Measurements from ENCODE around the gene ADAM17. TPM values are rescaled to one million over a fixed set of nuclear protein-coding genes. Genes with fewer than 3 reads are reported as not detected.
"Not testable (repeated sequence)": the region's sequence is repeated elsewhere in the genome, so short reads cannot be mapped to it uniquely, and the experiment has no call there.

The ADAM17 gene
- total RNA-seq, 2 donors from 2014 or later: 27.2 to 34.0 TPM

- DNase-seq: no peak
- Mint-ChIP-seq H3K27me3 (no peaks in the 10 kb centered on the region), H3K4me1 (peaks cover 49% of the 10 kb centered on the region), H3K36me3 (ENCODE audit: low read depth) (peaks cover 7% of the 10 kb centered on the region), H3K4me3 (peak overlapping the region; percentile 82), H3K27ac (peak overlapping the region; percentile 99)
- peak; percentile 12 for ATAC-seq
- H3K9me3 ChIP-seq (ENCODE audit: control insufficient read depth, low read length, poor library complexity, severe bottlenecking): no peaks in the 10 kb centered on the region
Measured at GRCh38 chr2:9552219-9553178, 3.1 kb downstream of the ADAM17 start.

- not testable (repeated sequence) for H3K36me3 Mint-ChIP-seq (ENCODE audit: low read depth); DNase-seq; H3K27me3 Mint-ChIP-seq; ATAC-seq; H3K9me3 ChIP-seq (ENCODE audit: control insufficient read depth, low read length, poor library complexity, severe bottlenecking)
- H3K4me3 Mint-ChIP-seq: peak overlapping the region; percentile 59
- H3K4me1 Mint-ChIP-seq: peaks cover 51% of the 10 kb centered on the region
- H3K27ac Mint-ChIP-seq: peak overlapping the region; percentile 99
Measured at GRCh38 chr2:9550859-9551391, 4.7 kb downstream of the ADAM17 start.

GRCh38 chr2:9549420-9549819, 6.2 kb downstream of the ADAM17 start:
- Mint-ChIP-seq H3K4me1 (peaks cover 47% of the 10 kb centered on the region), H3K36me3 (ENCODE audit: low read depth) (peaks cover 3% of the 10 kb centered on the region), H3K27ac (peak overlapping the region; percentile 86), H3K4me3 (no peak overlapping the region), H3K27me3 (no peaks in the 10 kb centered on the region)
- DNase-seq (no peak), ATAC-seq (no peak)
- H3K9me3 ChIP-seq (ENCODE audit: control insufficient read depth, low read length, poor library complexity, severe bottlenecking): no peaks in the 10 kb centered on the region

- Mint-ChIP-seq H3K36me3 (ENCODE audit: low read depth) (peaks cover 3% of the 10 kb centered on the region), H3K4me1 (peaks cover 48% of the 10 kb centered on the region), H3K4me3 (peak overlapping the region; percentile 78), H3K27ac (peak overlapping the region; percentile 86), H3K27me3 (no peaks in the 10 kb centered on the region)
- ATAC-seq (peak; percentile 65), DNase-seq (no peak)
- H3K9me3 ChIP-seq (ENCODE audit: control insufficient read depth, low read length, poor library complexity, severe bottlenecking): no peaks in the 10 kb centered on the region
Measured at GRCh38 chr2:9548506-9548905, 7.1 kb downstream of the ADAM17 start.

- peaks cover 3% of the 10 kb centered on the region for H3K36me3 Mint-ChIP-seq (ENCODE audit: low read depth)
- H3K27me3 Mint-ChIP-seq: no peaks in the 10 kb centered on the region
- DNase-seq (no peak), ATAC-seq (no peak)
- H3K4me3 Mint-ChIP-seq: peak overlapping the region; percentile 78
- peak overlapping the region; percentile 86 for H3K27ac Mint-ChIP-seq
- no peaks in the 10 kb centered on the region for H3K9me3 ChIP-seq (ENCODE audit: control insufficient read depth, low read length, poor library complexity, severe bottlenecking)
- peaks cover 44% of the 10 kb centered on the region for H3K4me1 Mint-ChIP-seq
Measured at GRCh38 chr2:9547262-9547991, 8.2 kb downstream of the ADAM17 start.

GRCh38 chr2:9545502-9545901, 10.1 kb downstream of the ADAM17 start:
- Mint-ChIP-seq H3K27me3 (no peaks in the 10 kb centered on the region), H3K27ac (no peak overlapping the region), H3K4me3 (no peak overlapping the region), H3K4me1 (peaks cover 37% of the 10 kb centered on the region), H3K36me3 (ENCODE audit: low read depth) (peaks cover 3% of the 10 kb centered on the region)
- DNase-seq (no peak), ATAC-seq (no peak)
- no peaks in the 10 kb centered on the region for H3K9me3 ChIP-seq (ENCODE audit: control insufficient read depth, low read length, poor library complexity, severe bottlenecking)

- peaks cover 3% of the 10 kb centered on the region for H3K36me3 Mint-ChIP-seq (ENCODE audit: low read depth)
Measured at GRCh38 chr2:9543557-9543956, 12.1 kb downstream of the ADAM17 start.

GRCh38 chr2:9539531-9539930, 16.1 kb downstream of the ADAM17 start:
- no peak for DNase-seq
- H3K9me3 ChIP-seq (ENCODE audit: control insufficient read depth, low read length, poor library complexity, severe bottlenecking): no peaks in the 10 kb centered on the region
- ATAC-seq: no peak
- peaks cover 15% of the 10 kb centered on the region for H3K4me1 Mint-ChIP-seq
- no peaks in the 10 kb centered on the region for H3K36me3 Mint-ChIP-seq (ENCODE audit: low read depth)
- no peaks in the 10 kb centered on the region for H3K27me3 Mint-ChIP-seq
- H3K4me3 Mint-ChIP-seq: no peak overlapping the region
- H3K27ac Mint-ChIP-seq: no peak overlapping the region

More at GRCh38 chr2:9543557-9543956, 12.1 kb downstream of the ADAM17 start:
- peak overlapping the region; percentile 43 for H3K4me3 Mint-ChIP-seq
- ATAC-seq (peak; percentile 55), DNase-seq (no peak)
- H3K9me3 ChIP-seq (ENCODE audit: control insufficient read depth, low read length, poor library complexity, severe bottlenecking): no peaks in the 10 kb centered on the region
- peak overlapping the region; percentile 63 for H3K27ac Mint-ChIP-seq
- H3K4me1 Mint-ChIP-seq: peaks cover 30% of the 10 kb centered on the region
- H3K27me3 Mint-ChIP-seq: no peaks in the 10 kb centered on the region

GRCh38 chr2:9538000-9538507, 17.6 kb downstream of the ADAM17 start:
- no peaks in the 10 kb centered on the region for H3K36me3 Mint-ChIP-seq (ENCODE audit: low read depth)
- peak overlapping the region; percentile 14 for H3K27ac Mint-ChIP-seq
- DNase-seq (no peak), ATAC-seq (no peak)
- peaks cover 11% of the 10 kb centered on the region for H3K4me1 Mint-ChIP-seq
- H3K4me3 Mint-ChIP-seq: no peak overlapping the region
- H3K9me3 ChIP-seq (ENCODE audit: control insufficient read depth, low read length, poor library complexity, severe bottlenecking): no peaks in the 10 kb centered on the region
- H3K27me3 Mint-ChIP-seq: no peaks in the 10 kb centered on the region

- Mint-ChIP-seq H3K36me3 (ENCODE audit: low read depth) (no peaks in the 10 kb centered on the region), H3K27me3 (no peaks in the 10 kb centered on the region), H3K4me1 (peaks cover 11% of the 10 kb centered on the region), H3K27ac (peak overlapping the region; percentile 51), H3K4me3 (no peak overlapping the region)
- no peaks in the 10 kb centered on the region for H3K9me3 ChIP-seq (ENCODE audit: control insufficient read depth, low read length, poor library complexity, severe bottlenecking)
- ATAC-seq (no peak), DNase-seq (no peak)
Measured at GRCh38 chr2:9536504-9536903, 19.1 kb downstream of the ADAM17 start.

- H3K9me3 ChIP-seq (ENCODE audit: control insufficient read depth, low read length, poor library complexity, severe bottlenecking): no peaks in the 10 kb centered on the region
- H3K27me3 Mint-ChIP-seq: no peaks in the 10 kb centered on the region
- H3K27ac Mint-ChIP-seq: no peak overlapping the region
- ATAC-seq (no peak), DNase-seq (no peak)
- no peak overlapping the region for H3K4me3 Mint-ChIP-seq
- H3K4me1 Mint-ChIP-seq: peaks cover 9% of the 10 kb centered on the region
- no peaks in the 10 kb centered on the region for H3K36me3 Mint-ChIP-seq (ENCODE audit: low read depth)
Measured at GRCh38 chr2:9535177-9535576, 20.5 kb downstream of the ADAM17 start.

- no peaks in the 10 kb centered on the region for H3K27me3 Mint-ChIP-seq
- H3K36me3 Mint-ChIP-seq (ENCODE audit: low read depth): no peaks in the 10 kb centered on the region
- ATAC-seq (no peak), DNase-seq (no peak)
- no peak overlapping the region for H3K27ac Mint-ChIP-seq
- no peaks in the 10 kb centered on the region for H3K9me3 ChIP-seq (ENCODE audit: control insufficient read depth, low read length, poor library complexity, severe bottlenecking)
- peaks cover 9% of the 10 kb centered on the region for H3K4me1 Mint-ChIP-seq
- H3K4me3 Mint-ChIP-seq: no peak overlapping the region
Measured at GRCh38 chr2:9533663-9534062, 22.0 kb downstream of the ADAM17 start.

- Mint-ChIP-seq H3K4me1 (peaks cover 7% of the 10 kb centered on the region), H3K27me3 (no peaks in the 10 kb centered on the region), H3K27ac (no peak overlapping the region), H3K4me3 (no peak overlapping the region), H3K36me3 (ENCODE audit: low read depth) (no peaks in the 10 kb centered on the region)
- DNase-seq: no peak
- ATAC-seq: no peak
- no peaks in the 10 kb centered on the region for H3K9me3 ChIP-seq (ENCODE audit: control insufficient read depth, low read length, poor library complexity, severe bottlenecking)
Measured at GRCh38 chr2:9532421-9532820, 23.2 kb downstream of the ADAM17 start.
